DOHH2 (cell line): ENCODE results near the gene HOXB6.

Source experiments
- H3F3A ChIP-seq: fragments of 200-600 bp; sonication (generic), shearing (Covaris generic); 2 replicates; pipeline ENCODE4 v1.6.0; 2016; ENCODE audit warnings: antibody characterized with exemption, mild to moderate bottlenecking; ENCODE audit not compliant: control insufficient read depth, insufficient read depth
- H3K27ac ChIP-seq: fragments of 200-600 bp; sonication (generic); 2 replicates; pipeline ENCODE4 v1.5.1; 2014; ENCODE audit warnings: low read depth, mild to moderate bottlenecking, low read length, moderate library complexity
- H3K27me3 ChIP-seq: fragments of 200-600 bp; sonication (generic); 2 replicates; pipeline ENCODE4 v1.6.1; 2014; ENCODE audit warnings: mild to moderate bottlenecking, low read length, mixed read lengths; ENCODE audit not compliant: control insufficient read depth
- H3K36me3 ChIP-seq: fragments of 200-600 bp; sonication (generic); 2 replicates; pipeline ENCODE4 v1.6.1; 2014; ENCODE audit warnings: mild to moderate bottlenecking, low read length, moderate library complexity, mixed read lengths; ENCODE audit not compliant: control insufficient read depth
- H3K4me1 ChIP-seq: fragments of 200-600 bp; sonication (generic); 2 replicates; pipeline ENCODE4 v1.6.1; 2014; ENCODE audit warnings: mild to moderate bottlenecking, low read length, mixed read lengths; ENCODE audit not compliant: control insufficient read depth
- H3K4me2 ChIP-seq: fragments of 200-600 bp; sonication (generic); 2 replicates; pipeline ENCODE4 v1.6.0; 2014; ENCODE audit warnings: mild to moderate bottlenecking, low read length, moderate library complexity
- H3K4me3 ChIP-seq: fragments of 200-600 bp; sonication (generic); 2 replicates; pipeline ENCODE4 v1.5.1; 2014; ENCODE audit warnings: mild to moderate bottlenecking, low read length, mixed read lengths
- H3K79me2 ChIP-seq: fragments of 200-600 bp; sonication (generic); 2 replicates; pipeline ENCODE4 v1.6.1; 2014; ENCODE audit warnings: mild to moderate bottlenecking, low read length, mixed read lengths; ENCODE audit not compliant: control insufficient read depth
- H3K9me2 ChIP-seq: fragments of 200-600 bp; sonication (generic); replicated peaks from 2 replicates; pipeline ENCODE4 v1.6.1; 2014; ENCODE audit warnings: mild to moderate bottlenecking, low read length, mixed read lengths; ENCODE audit not compliant: control insufficient read depth
- H3K9me3 ChIP-seq: fragments of 200-600 bp; sonication (generic); 2 replicates; pipeline ENCODE4 v1.6.1; 2014; ENCODE audit warnings: antibody characterized with exemption, low read length, mixed read lengths; ENCODE audit not compliant: control insufficient read depth, insufficient read depth
- H4K20me1 ChIP-seq: fragments of 200-600 bp; sonication (generic); 2 replicates; pipeline ENCODE4 v1.6.0; 2014; ENCODE audit warnings: low read depth, mild to moderate bottlenecking, antibody characterized with exemption, low read length, moderate library complexity; ENCODE audit not compliant: control insufficient read depth, insufficient read depth
- EZH2phosphoT487 ChIP-seq: fragments of 200-600 bp; sonication (generic); IDR thresholded peaks from 2 replicates; pipeline ENCODE4 v1.6.1; 2017; ENCODE audit warnings: borderline replicate concordance, mild to moderate bottlenecking, antibody characterized with exemption, low read length, moderate library complexity, mixed read lengths
- TF ChIP-seq, protein P1 (sequence below): fragments of 200-600 bp; sonication (generic); IDR thresholded peaks from one replicate; pipeline ENCODE4 v1.5.1; 2014; ENCODE audit warnings: antibody characterized with exemption, mild to moderate bottlenecking, low read depth, low read length; ENCODE audit not compliant: poor library complexity, severe bottlenecking

The HOXB6 gene

DNA sequence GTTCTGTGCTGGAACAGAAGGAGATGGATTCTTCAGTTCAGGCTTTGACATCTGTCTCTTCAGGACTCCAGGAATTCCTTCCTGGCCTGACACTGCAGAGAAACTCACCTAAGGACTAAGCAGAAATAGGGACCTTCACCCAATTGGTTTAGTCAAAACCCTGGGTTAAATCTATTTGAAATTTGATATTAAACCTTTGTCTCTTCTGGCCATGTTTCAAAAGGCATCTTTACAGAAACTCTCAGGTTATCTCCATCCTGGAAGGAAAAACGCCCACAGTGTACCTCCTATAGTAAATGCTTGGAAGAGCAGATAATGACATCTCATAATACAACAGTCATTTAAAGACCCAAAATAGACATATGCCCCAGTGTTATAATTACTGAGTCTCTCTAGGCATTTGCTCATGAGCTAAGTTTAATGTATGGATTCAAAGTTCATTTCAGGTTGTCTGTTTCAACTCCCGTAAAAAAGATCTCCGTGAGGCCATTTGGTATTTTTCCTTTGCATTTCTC, 21.0 kb downstream of the HOXB6 start:
- peaks cover 34% of the 10 kb centered on the region for H3K4me1 ChIP-seq
- H3K4me3 ChIP-seq: no peak overlapping the region
- no peaks in the 10 kb centered on the region for H3K36me3 ChIP-seq
- no peaks in the 10 kb centered on the region for H3K79me2 ChIP-seq
- H4K20me1 ChIP-seq: peaks cover 7% of the 10 kb centered on the region; the same call in 1 of the 2 replicates
- peaks cover 9% of the 10 kb centered on the region; the same call in 1 of the 2 replicates for H3F3A ChIP-seq
- H3K27ac ChIP-seq: no peak overlapping the region
- H3K9me2 ChIP-seq: no peaks in the 10 kb centered on the region
- H3K9me3 ChIP-seq: no peaks in the 10 kb centered on the region
- peaks cover 94% of the 10 kb centered on the region for H3K27me3 ChIP-seq
- TF ChIP-seq, protein P1, sequence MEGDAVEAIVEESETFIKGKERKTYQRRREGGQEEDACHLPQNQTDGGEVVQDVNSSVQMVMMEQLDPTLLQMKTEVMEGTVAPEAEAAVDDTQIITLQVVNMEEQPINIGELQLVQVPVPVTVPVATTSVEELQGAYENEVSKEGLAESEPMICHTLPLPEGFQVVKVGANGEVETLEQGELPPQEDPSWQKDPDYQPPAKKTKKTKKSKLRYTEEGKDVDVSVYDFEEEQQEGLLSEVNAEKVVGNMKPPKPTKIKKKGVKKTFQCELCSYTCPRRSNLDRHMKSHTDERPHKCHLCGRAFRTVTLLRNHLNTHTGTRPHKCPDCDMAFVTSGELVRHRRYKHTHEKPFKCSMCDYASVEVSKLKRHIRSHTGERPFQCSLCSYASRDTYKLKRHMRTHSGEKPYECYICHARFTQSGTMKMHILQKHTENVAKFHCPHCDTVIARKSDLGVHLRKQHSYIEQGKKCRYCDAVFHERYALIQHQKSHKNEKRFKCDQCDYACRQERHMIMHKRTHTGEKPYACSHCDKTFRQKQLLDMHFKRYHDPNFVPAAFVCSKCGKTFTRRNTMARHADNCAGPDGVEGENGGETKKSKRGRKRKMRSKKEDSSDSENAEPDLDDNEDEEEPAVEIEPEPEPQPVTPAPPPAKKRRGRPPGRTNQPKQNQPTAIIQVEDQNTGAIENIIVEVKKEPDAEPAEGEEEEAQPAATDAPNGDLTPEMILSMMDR: no peak
- no peak for TF ChIP-seq EZH2phosphoT487
- H3K4me2 ChIP-seq: no peak overlapping the region

DNA sequence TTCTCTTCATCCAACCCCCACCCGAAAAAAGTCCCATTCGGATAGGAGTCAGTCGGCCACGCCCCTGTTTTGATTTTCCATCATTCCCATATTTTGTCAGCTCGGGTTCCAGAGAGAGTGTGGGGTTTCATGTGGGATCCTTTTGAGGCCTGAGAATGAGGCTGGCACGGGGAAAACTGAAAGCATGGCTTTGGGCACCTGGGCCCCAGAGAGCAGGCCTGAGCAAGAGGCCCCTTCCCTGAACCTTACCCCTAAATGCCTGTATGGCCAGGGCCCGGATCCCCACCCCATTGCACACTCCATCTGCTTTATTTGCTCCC, 22.1 kb downstream of the HOXB6 start:
- H3K27me3 ChIP-seq: peaks cover 83% of the 10 kb centered on the region
- peaks cover 7% of the 10 kb centered on the region; the same call in 1 of the 2 replicates for H4K20me1 ChIP-seq
- H3F3A ChIP-seq: peaks cover 9% of the 10 kb centered on the region; the same call in 1 of the 2 replicates
- no peaks in the 10 kb centered on the region for H3K9me2 ChIP-seq
- H3K4me3 ChIP-seq: no peak overlapping the region
- peaks cover under 1% of the 10 kb centered on the region for H3K79me2 ChIP-seq
- H3K36me3 ChIP-seq: no peaks in the 10 kb centered on the region
- no peak for TF ChIP-seq EZH2phosphoT487
- TF ChIP-seq, protein P1: no peak
- no peak overlapping the region for H3K4me2 ChIP-seq
- H3K4me1 ChIP-seq: peaks cover 34% of the 10 kb centered on the region
- no peaks in the 10 kb centered on the region for H3K9me3 ChIP-seq
- no peak overlapping the region for H3K27ac ChIP-seq

DNA sequence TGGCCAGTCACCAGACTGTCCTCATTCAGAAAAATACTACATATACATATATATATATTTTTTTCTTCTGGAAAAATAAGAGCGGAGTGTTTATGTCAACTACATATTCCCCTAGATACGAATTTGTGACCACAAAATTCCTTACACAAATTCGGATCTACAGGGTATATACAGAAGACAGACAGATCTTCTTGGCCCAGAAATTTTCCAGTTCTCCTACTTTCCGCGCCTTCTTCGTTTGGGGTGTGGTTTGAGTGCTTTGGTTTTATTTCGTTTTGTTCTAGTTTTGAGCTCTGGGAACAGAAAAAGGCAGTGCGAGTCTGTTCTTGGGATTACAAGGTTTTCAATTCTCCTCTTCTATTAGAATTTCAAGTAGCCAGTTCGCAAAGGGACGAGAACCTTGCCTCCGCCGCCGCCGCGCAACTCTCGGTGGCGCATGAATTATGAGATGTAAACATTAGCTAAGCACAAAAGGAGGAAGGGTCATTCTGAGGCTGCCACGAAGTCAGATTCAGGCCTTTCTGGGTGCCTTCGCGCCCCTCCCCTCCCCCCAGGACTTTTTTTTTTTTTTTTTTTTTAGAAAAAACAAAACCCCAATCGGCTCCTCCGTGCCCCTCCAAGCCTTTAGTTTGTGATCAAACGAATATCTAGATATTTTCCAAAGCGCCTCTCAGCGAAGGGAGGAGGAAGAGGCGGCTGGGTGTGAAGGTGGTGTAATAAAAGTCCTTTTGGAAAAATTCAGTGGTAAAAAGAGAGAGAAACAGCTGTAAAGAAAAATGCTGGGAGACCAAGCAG, 24.8 kb downstream of the HOXB6 start:
- H3K4me2 ChIP-seq: peak overlapping the region; percentile 12; the same call in 1 of the 2 replicates
- H3K4me3 ChIP-seq: no peak overlapping the region
- peaks cover 56% of the 10 kb centered on the region for H3K27me3 ChIP-seq
- TF ChIP-seq, protein P1: no peak
- TF ChIP-seq EZH2phosphoT487: 0 out of 2 replicates have a peak, but pooled peaks have one; percentile 22
- no peaks in the 10 kb centered on the region for H3K9me2 ChIP-seq
- no peak overlapping the region for H3K27ac ChIP-seq
- H3K79me2 ChIP-seq: peaks cover 12% of the 10 kb centered on the region
- 0 out of 2 replicates have a peak, but pooled peaks cover 3% of the 10 kb centered on the region for H4K20me1 ChIP-seq
- H3K36me3 ChIP-seq: peaks cover 4% of the 10 kb centered on the region; the same call in 1 of the 2 replicates
- H3F3A ChIP-seq: peaks cover 9% of the 10 kb centered on the region; the same call in 1 of the 2 replicates
- peaks cover 29% of the 10 kb centered on the region for H3K4me1 ChIP-seq
- no peaks in the 10 kb centered on the region for H3K9me3 ChIP-seq
